ENCODE data around the gene BPI. TPM values are rescaled to one million over a fixed set of nuclear protein-coding genes. Genes with fewer than 3 reads are reported as not detected.

The BPI gene
- total and polyA plus RNA-seq, 2 donors from 2014 or later: 0.16 to 1.5 TPM

DNA sequence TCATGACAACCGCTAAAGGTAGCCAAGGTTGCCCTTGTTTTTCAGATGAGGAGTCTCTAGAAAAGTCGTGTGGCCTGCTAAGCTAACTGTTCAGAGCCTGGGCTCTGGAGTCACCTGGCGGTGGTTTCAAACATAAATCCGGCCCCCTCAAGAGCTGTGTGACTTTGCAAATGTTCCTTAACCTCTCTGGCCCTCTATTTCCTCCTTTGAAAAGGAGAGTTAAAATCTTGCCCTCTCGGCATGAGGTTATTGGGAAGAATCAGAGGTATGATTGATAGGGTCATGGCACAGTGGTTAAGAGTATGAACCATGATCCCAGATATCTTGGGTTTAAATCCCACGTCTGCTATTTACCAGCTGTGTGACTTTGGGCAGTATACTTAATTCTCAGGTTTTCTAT, 36.7 kb downstream of the BPI start:
- TF ChIP-seq, protein P1, sequence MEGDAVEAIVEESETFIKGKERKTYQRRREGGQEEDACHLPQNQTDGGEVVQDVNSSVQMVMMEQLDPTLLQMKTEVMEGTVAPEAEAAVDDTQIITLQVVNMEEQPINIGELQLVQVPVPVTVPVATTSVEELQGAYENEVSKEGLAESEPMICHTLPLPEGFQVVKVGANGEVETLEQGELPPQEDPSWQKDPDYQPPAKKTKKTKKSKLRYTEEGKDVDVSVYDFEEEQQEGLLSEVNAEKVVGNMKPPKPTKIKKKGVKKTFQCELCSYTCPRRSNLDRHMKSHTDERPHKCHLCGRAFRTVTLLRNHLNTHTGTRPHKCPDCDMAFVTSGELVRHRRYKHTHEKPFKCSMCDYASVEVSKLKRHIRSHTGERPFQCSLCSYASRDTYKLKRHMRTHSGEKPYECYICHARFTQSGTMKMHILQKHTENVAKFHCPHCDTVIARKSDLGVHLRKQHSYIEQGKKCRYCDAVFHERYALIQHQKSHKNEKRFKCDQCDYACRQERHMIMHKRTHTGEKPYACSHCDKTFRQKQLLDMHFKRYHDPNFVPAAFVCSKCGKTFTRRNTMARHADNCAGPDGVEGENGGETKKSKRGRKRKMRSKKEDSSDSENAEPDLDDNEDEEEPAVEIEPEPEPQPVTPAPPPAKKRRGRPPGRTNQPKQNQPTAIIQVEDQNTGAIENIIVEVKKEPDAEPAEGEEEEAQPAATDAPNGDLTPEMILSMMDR (IDR thresholded peaks at IDR 0.05; ENCODE audit: borderline replicate concordance, extremely low read depth, insufficient read depth): no peak
- no peak overlapping the region for H3K27ac ChIP-seq (ENCODE audit: low read depth in 2 of 2, low read length in 2 of 2)
- no peak for FAIRE-seq
- no peak overlapping the region for H3K4me3 ChIP-seq (ENCODE audit: low read length in 3 of 3)
- H3K27me3 ChIP-seq (ENCODE audit: control insufficient read depth, insufficient read depth, low read length): no peaks in the 10 kb centered on the region
- H3K9me3 ChIP-seq (ENCODE audit: control insufficient read depth in 2 of 3, insufficient read depth in 1 of 3, low read length in 3 of 3): peaks cover 0 to 6% (median 3%) of the 10 kb centered on the region in 3 donors
- no peaks in the 10 kb centered on the region for H3K36me3 ChIP-seq (ENCODE audit: control insufficient read depth in 2 of 3, insufficient read depth in 3 of 3, low read length in 3 of 3)
- no peak for DNase-seq
- H3K9ac ChIP-seq (ENCODE audit: low read length in 3 of 3): no peak overlapping the region
- H3K4me1 ChIP-seq (ENCODE audit: control insufficient read depth in 2 of 3, insufficient read depth in 2 of 3, low read depth in 1 of 3, low read length in 3 of 3): peaks cover 0 to 6% (median 4%) of the 10 kb centered on the region in 3 donors
- intact Hi-C loops (cut with DNase I): no loop called here

DNA sequence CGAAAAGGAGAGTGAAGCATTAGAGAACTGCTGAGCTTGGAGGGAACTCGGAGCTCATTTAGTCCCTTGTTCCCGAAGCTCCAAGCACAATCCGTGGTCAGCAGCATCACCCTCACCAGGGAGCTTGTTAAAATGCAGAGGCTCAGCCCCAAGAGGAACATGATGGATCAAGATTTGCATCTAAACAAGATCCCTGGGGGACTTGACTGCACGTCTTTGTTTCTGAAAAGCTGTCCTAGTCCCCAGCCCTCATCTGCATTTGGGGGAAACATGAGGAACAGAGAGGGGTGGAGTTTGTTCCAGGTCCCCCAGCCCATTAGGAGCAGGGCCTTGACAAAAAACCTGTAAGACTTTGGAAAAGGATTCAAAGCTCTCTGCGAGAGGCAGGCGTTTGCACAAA, 38.3 kb downstream of the BPI start:
- peaks cover 0 to 6% (median 3%) of the 10 kb centered on the region in 3 donors for H3K9me3 ChIP-seq (ENCODE audit: control insufficient read depth in 2 of 3, insufficient read depth in 1 of 3, low read length in 3 of 3)
- H3K4me3 ChIP-seq (ENCODE audit: low read length in 3 of 3): no peak overlapping the region
- DNase-seq (peak in 1 of 5 donors; percentile 8), FAIRE-seq (no peak)
- H3K36me3 ChIP-seq (ENCODE audit: control insufficient read depth in 2 of 3, insufficient read depth in 3 of 3, low read length in 3 of 3): no peaks in the 10 kb centered on the region
- intact Hi-C loops (cut with DNase I): no loop called here
- TF ChIP-seq, protein P1 (IDR thresholded peaks at IDR 0.05; ENCODE audit: borderline replicate concordance, extremely low read depth, insufficient read depth): no peak
- no peak overlapping the region for H3K9ac ChIP-seq (ENCODE audit: low read length in 3 of 3)
- H3K27ac ChIP-seq (ENCODE audit: low read depth in 2 of 2, low read length in 2 of 2): no peak overlapping the region
- no peaks in the 10 kb centered on the region for H3K27me3 ChIP-seq (ENCODE audit: control insufficient read depth, insufficient read depth, low read length)
- peaks cover 0 to 15% (median 7%) of the 10 kb centered on the region in 3 donors for H3K4me1 ChIP-seq (ENCODE audit: control insufficient read depth in 2 of 3, insufficient read depth in 2 of 3, low read depth in 1 of 3, low read length in 3 of 3)

DNA sequence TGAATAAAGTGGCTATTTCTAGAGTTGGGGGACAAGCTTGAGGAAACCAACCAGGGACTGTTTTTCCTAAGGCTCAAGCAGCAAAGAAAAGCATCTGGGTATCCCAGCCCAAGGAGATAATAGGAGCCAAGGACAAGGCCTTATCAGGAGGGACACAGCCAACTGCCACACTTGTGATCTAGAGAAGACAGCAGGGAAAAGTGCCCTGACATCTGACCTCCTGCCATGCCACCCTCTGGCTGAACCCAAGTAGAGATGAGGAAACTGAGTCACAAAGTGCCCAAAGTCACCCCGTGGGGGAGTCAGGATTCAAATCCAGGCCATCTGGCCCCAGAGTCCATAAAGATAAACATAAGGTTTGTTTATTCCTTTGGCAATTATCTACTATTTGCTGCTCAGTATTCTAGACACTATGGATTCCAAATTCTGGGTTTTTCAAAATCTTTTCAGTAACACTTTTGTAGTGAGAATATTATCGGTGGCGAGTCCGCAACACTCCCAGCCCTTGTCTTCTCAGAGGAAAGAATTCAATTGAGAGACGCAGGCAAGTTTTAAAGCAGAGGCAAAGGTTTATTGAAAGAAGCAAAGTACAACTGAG, 38.9 kb downstream of the BPI start:
- Histone ChIP-seq H3K9ac (ENCODE audit: low read length in 3 of 3) (no peak overlapping the region), H3K36me3 (ENCODE audit: control insufficient read depth in 2 of 3, insufficient read depth in 3 of 3, low read length in 3 of 3) (no peaks in the 10 kb centered on the region), H3K27me3 (ENCODE audit: control insufficient read depth, insufficient read depth, low read length) (no peaks in the 10 kb centered on the region), H3K9me3 (ENCODE audit: control insufficient read depth in 2 of 3, insufficient read depth in 1 of 3, low read length in 3 of 3) (peaks cover 0 to 4% (median under 1%) of the 10 kb centered on the region in 3 donors), H3K4me3 (ENCODE audit: low read length in 3 of 3) (peak overlapping the region in 2 of 3 donors; percentile 41 to 43), H3K27ac (ENCODE audit: low read depth in 2 of 2, low read length in 2 of 2) (peak overlapping the region; percentile 43 to 54), H3K4me1 (ENCODE audit: control insufficient read depth in 2 of 3, insufficient read depth in 2 of 3, low read depth in 1 of 3, low read length in 3 of 3) (peaks cover 0 to 15% (median 7%) of the 10 kb centered on the region in 3 donors)
- intact Hi-C loops (cut with DNase I): no loop called here
- DNase-seq (no peak), FAIRE-seq (no peak)
- TF ChIP-seq, protein P1 (IDR thresholded peaks at IDR 0.05; ENCODE audit: borderline replicate concordance, extremely low read depth, insufficient read depth): no peak
